Muscle layer of colon (tissue), 2 donors: ENCODE results near the gene CDV3.

ENCODE experiments used
- H3K27ac ChIP-seq: one replicate; pipeline ENCODE4 v1.7.0; 2013; ENCODE audit warnings: low read depth, mild to moderate bottlenecking, low read length, moderate library complexity
- H3K27me3 ChIP-seq, 2 donors: one replicate each; pipeline ENCODE4 v1.7.0; 2013; ENCODE audit warnings: low read length in 2 of 2, mild to moderate bottlenecking in 2 of 2; ENCODE audit not compliant: insufficient read depth in 2 of 2, control insufficient read depth in 1 of 2
- H3K36me3 ChIP-seq: one replicate; pipeline ENCODE4 v1.7.0; 2013; ENCODE audit warnings: mild to moderate bottlenecking, low read length; ENCODE audit not compliant: insufficient read depth
- H3K4me1 ChIP-seq: one replicate; pipeline ENCODE4 v1.7.0; 2013; ENCODE audit warnings: mild to moderate bottlenecking, low read length; ENCODE audit not compliant: insufficient read depth
- H3K4me3 ChIP-seq, 2 donors: one replicate each; pipeline ENCODE4 v1.7.0; 2013; ENCODE audit warnings: low read length in 2 of 2, low read depth in 1 of 2, mild to moderate bottlenecking in 1 of 2, moderate library complexity in 1 of 2
- H3K9ac ChIP-seq: one replicate; pipeline ENCODE4 v1.7.0; 2013; ENCODE audit warnings: low read length
- H3K9me3 ChIP-seq: one replicate; pipeline ENCODE4 v1.7.0; 2013; ENCODE audit warnings: mild to moderate bottlenecking, low read length
- donor health status: abdominal sarcoma.
- donor health status: Adenocarcinoma of cecum.

The CDV3 gene

DNA sequence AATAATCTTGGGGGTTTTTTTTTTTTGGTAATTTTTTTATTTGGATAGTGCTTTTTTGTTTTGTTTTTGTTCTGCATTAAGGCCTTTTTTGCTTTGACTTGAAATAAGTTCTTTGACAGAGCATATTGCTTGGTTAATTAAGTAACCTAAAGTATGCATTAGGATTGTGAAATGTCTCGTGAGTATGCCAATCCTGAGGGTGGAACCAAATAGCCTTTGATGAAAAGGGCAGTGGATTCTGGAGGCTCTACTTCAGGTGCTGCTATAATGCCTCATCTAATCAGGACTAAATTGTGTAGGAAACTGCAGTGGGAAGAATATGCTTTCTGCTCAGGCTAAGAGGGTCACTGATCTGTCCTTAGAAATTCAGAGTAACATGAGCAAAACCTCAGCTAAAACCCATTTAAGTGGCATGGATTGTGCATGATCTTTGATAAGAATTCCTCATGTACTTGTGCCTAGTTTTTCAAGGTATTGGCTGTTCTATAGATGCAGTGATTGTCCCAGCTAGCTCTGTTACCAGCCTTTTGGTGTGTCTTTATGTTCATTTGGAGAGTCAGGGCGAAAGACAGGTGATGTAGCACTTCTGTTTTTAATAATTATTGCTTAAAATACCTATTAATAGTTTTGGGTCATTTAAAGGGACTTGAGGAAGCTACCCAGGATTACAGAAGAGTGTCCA is 15.4 kb downstream of the CDV3 start:
- H3K36me3 ChIP-seq, result peaks cover 52% of the 10 kb centered on the region
- H3K27ac ChIP-seq, result no peak overlapping the region
- no peak overlapping the region for H3K9ac ChIP-seq
- H3K4me3 ChIP-seq, result no peak overlapping the region
- H3K4me1 ChIP-seq, result no peaks in the 10 kb centered on the region
- no peaks in the 10 kb centered on the region for H3K9me3 ChIP-seq
- no peaks in the 10 kb centered on the region for H3K27me3 ChIP-seq

- Histone ChIP-seq H3K27ac (no peak overlapping the region), H3K4me3 (no peak overlapping the region), H3K4me1 (no peaks in the 10 kb centered on the region), H3K9me3 (no peaks in the 10 kb centered on the region), H3K27me3 (no peaks in the 10 kb centered on the region), H3K9ac (no peak overlapping the region), H3K36me3 (peaks cover 46% of the 10 kb centered on the region)
Measured at GRCh38 chr3:133589503-133589902, 16.0 kb downstream of the CDV3 start.

DNA sequence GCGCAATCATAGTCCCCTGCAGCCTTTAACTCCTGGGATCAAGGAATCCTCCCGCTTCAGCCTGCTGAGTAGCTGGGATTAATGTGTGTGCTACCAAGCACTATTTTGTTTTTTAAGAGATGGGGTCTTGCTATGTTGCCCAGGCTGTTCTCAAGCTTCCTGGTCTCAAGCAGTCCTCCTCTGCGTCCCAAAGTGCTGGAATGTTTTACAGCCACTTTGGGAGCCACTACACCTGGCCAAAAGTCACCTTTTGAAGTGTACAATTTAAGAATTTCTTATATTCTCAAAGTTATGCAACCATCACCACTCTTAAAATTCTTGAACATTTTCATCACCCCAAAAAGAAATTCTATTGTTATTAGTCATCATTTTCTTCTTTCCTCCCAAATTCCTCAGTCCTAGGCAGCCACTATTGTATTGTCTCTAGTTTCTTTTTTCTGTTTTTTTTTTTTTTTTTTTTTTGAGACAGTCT is 17.8 kb downstream of the CDV3 start:
- Histone ChIP-seq H3K27me3 (no peaks in the 10 kb centered on the region), H3K27ac (no peak overlapping the region)

DNA sequence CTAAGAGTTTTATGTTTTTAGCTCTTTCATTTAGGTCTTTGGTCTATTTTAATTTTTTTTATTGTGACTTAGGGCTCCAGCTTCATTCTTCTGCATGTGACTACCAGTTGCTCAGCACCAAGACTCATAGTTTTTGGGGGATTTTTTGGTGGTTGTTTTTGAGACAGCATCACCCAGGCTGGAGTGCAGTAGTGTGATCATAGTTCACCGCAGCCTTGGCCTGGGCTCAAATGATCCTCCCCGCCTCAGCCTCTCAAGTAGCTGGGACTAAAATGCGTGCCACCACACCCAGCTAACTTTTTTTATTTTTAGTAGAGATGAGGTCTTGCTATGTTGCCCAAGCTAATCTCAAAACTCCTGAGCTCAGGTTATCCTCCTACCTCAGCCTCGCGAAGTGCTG is 19.4 kb downstream of the CDV3 start:
- H3K36me3 ChIP-seq, result peaks cover 14% of the 10 kb centered on the region
- no peaks in the 10 kb centered on the region for H3K9me3 ChIP-seq
- H3K4me1 ChIP-seq, result no peaks in the 10 kb centered on the region

More for the DNA sequence above, 17.8 kb downstream of the CDV3 start:
- no peaks in the 10 kb centered on the region for H3K4me1 ChIP-seq
- H3K4me3 ChIP-seq, result no peak overlapping the region
- H3K9ac ChIP-seq, result no peak overlapping the region
- H3K36me3 ChIP-seq, result peaks cover 30% of the 10 kb centered on the region
- no peaks in the 10 kb centered on the region for H3K9me3 ChIP-seq

DNA sequence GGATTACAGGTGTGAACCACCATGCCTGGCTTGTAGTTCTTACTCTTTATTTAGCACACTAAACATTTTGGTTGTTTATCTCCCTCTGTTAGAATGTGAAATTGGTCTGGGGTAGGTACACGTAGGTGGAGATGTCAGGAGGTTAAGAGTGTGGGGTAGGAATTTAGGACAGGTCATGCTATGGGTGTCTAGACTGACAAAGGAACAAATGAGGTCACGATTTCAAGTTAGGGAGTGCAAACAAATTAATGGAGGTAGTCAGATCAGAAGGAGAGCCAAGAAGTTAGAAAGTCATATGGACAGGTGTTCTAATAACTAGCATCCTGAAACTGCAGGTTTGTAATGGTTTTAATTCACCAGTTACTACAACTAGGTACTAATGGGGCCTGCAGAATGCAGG is 19.8 kb downstream of the CDV3 start:
- Histone ChIP-seq H3K27ac (no peak overlapping the region), H3K27me3 (no peaks in the 10 kb centered on the region)

More for the DNA sequence above, 19.4 kb downstream of the CDV3 start:
- H3K27me3 ChIP-seq, result no peaks in the 10 kb centered on the region
- H3K27ac ChIP-seq, result no peak overlapping the region
- H3K9ac ChIP-seq, result no peak overlapping the region
- no peak overlapping the region for H3K4me3 ChIP-seq

DNA sequence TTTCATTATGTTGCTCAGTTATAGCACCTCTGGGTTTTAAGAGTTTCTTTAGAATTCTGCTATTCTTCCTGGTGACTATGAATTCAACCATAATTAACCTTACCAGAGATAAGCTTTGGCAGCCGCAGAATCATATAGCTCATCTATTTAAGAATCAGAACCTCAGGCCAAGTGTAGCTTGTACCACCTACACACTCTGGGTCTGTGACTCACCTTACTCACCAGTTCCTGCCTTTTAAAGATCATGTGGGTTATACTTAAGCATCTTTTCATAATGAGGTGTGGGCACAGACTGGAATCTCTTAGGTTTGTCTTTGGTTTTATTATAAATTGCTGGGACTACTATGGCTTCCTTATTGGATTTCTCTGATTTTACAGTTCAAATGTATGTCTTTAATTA is 21.9 kb downstream of the CDV3 start:
- Histone ChIP-seq H3K4me1 (no peaks in the 10 kb centered on the region), H3K27me3 (no peaks in the 10 kb centered on the region), H3K9me3 (no peaks in the 10 kb centered on the region), H3K9ac (no peak overlapping the region), H3K4me3 (no peak overlapping the region), H3K27ac (no peak overlapping the region), H3K36me3 (no peaks in the 10 kb centered on the region)

More for the DNA sequence above, 19.8 kb downstream of the CDV3 start:
- H3K36me3 ChIP-seq, result peaks cover 10% of the 10 kb centered on the region
- H3K4me1 ChIP-seq, result no peaks in the 10 kb centered on the region
- H3K9ac ChIP-seq, result no peak overlapping the region
- H3K9me3 ChIP-seq, result no peaks in the 10 kb centered on the region
- H3K4me3 ChIP-seq, result no peak overlapping the region

DNA sequence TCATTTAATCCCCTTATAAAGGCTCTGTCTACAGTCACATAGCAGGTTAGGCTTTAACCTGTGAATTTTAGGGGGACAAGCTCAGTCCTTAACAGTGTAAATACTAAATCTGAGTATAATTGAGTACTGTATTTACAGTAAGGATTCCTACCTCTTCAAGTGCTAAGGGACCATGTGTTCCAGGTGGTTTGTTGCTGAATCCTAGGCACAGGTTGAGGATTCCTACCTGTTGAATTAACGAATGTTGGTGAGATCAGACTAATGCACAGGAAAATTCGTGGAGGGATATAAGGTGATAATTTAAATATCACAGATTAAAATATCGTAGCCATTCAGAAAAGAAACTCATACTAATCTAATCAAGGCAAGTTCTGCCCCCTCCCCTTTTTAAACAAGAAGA is 24.9 kb downstream of the CDV3 start:
- Histone ChIP-seq H3K4me3 (no peak overlapping the region), H3K9ac (no peak overlapping the region), H3K4me1 (no peaks in the 10 kb centered on the region), H3K27me3 (no peaks in the 10 kb centered on the region), H3K36me3 (no peaks in the 10 kb centered on the region), H3K27ac (no peak overlapping the region), H3K9me3 (no peaks in the 10 kb centered on the region)

GRCh38 chr3:133599280-133599679 is 25.8 kb downstream of the CDV3 start:
- H3K27ac ChIP-seq, result no peak overlapping the region
- H3K9ac ChIP-seq, result no peak overlapping the region
- no peaks in the 10 kb centered on the region for H3K36me3 ChIP-seq
- no peaks in the 10 kb centered on the region for H3K27me3 ChIP-seq
- H3K4me1 ChIP-seq, result no peaks in the 10 kb centered on the region
- no peak overlapping the region for H3K4me3 ChIP-seq
- no peaks in the 10 kb centered on the region for H3K9me3 ChIP-seq

GRCh38 chr3:133600572-133601081 is 27.1 kb downstream of the CDV3 start:
- Histone ChIP-seq H3K36me3 (no peaks in the 10 kb centered on the region), H3K27me3 (no peaks in the 10 kb centered on the region), H3K4me1 (no peaks in the 10 kb centered on the region), H3K9ac (no peak overlapping the region), H3K4me3 (no peak overlapping the region), H3K27ac (no peak overlapping the region), H3K9me3 (no peaks in the 10 kb centered on the region)

DNA sequence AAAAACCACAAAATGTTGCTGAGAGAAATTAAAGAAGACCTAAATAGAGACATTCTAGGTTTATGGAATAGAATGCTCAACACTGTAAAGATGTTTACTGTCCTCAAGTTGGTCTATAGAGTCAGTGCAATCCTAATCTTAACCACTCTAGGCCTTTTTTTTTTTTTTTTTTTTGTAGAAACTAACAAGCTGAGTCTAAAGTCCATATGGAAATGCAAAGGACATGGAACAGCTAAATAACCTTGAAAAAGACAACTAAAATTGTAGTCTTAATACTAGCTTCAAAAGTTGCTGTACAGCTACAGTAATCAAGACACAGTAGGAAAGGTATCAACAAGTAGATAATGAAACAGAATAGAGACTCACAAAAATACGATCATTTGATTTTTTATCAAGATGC is 32.9 kb downstream of the CDV3 start:
- H3K4me1 ChIP-seq, result no peaks in the 10 kb centered on the region
- peaks cover 14% of the 10 kb centered on the region for H3K36me3 ChIP-seq
- H3K4me3 ChIP-seq, result no peak overlapping the region
- H3K27me3 ChIP-seq, result no peaks in the 10 kb centered on the region
- H3K27ac ChIP-seq, result no peak overlapping the region
- H3K9ac ChIP-seq, result no peak overlapping the region
- no peaks in the 10 kb centered on the region for H3K9me3 ChIP-seq

- no peaks in the 10 kb centered on the region for H3K9me3 ChIP-seq
- no peak overlapping the region for H3K27ac ChIP-seq
- H3K27me3 ChIP-seq, result no peaks in the 10 kb centered on the region
- H3K36me3 ChIP-seq, result peaks cover 19% of the 10 kb centered on the region
- no peak overlapping the region for H3K4me3 ChIP-seq
- H3K4me1 ChIP-seq, result no peaks in the 10 kb centered on the region
- no peak overlapping the region for H3K9ac ChIP-seq
Measured at GRCh38 chr3:133606902-133607301, 33.4 kb downstream of the CDV3 start.

DNA sequence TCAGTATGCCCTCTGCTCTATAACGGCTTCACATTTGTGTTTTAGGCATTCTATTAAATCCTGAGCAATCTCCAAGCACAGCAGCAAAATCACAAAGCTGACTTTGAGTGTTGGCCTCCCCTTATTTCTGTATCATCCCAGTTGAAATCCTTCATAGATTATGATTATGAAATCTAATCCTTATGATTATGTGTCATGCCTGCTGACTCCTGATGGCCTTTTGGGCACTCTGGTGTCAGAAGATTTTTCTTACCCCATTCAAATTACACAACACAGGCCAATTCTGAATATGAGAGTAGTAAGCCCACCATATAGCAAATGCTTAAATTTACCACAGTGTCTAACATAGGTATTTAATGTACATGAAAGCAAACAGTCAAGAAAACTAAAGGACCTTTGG is 34.3 kb downstream of the CDV3 start:
- H3K9me3 ChIP-seq, result no peaks in the 10 kb centered on the region
- H3K4me1 ChIP-seq, result no peaks in the 10 kb centered on the region
- no peaks in the 10 kb centered on the region for H3K27me3 ChIP-seq
- no peak overlapping the region for H3K4me3 ChIP-seq
- H3K36me3 ChIP-seq, result peaks cover 25% of the 10 kb centered on the region
- no peak overlapping the region for H3K9ac ChIP-seq
- H3K27ac ChIP-seq, result no peak overlapping the region
